ENCODE measurements around the gene KIF26B.

KIF26B gene

GRCh38 chr1:245486775-245487470 lies 332.1 kb downstream of the KIF26B start:
- no peak for TF ChIP-seq ZNF274 (IDR thresholded peaks at IDR 0.05; ENCODE audit: low read depth, low read length)

GRCh38 chr1:245488346-245489129 lies 333.8 kb downstream of the KIF26B start:
- TF ChIP-seq ZNF274 (IDR thresholded peaks at IDR 0.05; ENCODE audit: low read depth, low read length), result no peak
- H3K4me3 ChIP-seq (ENCODE audit: low read length), result no peak overlapping the region

More at GRCh38 chr1:245486775-245487470, 332.1 kb downstream of the KIF26B start:
- H3K4me3 ChIP-seq (ENCODE audit: low read length), result no peak overlapping the region

GRCh38 chr1:245489838-245490237 lies 335.1 kb downstream of the KIF26B start:
- no peak for TF ChIP-seq ZNF274 (IDR thresholded peaks at IDR 0.05; ENCODE audit: low read depth, low read length)
- H3K4me3 ChIP-seq (ENCODE audit: low read length), result no peak overlapping the region

- no peak overlapping the region for H3K4me3 ChIP-seq (ENCODE audit: low read length)
- TF ChIP-seq ZNF274 (IDR thresholded peaks at IDR 0.05; ENCODE audit: low read depth, low read length), result no peak
Observed at GRCh38 chr1:245493029-245493428, 338.2 kb downstream of the KIF26B start.

GRCh38 chr1:245495681-245496080 lies 340.9 kb downstream of the KIF26B start:
- no peak overlapping the region for H3K4me3 ChIP-seq (ENCODE audit: low read length)

GRCh38 chr1:245500546-245500945 lies 345.8 kb downstream of the KIF26B start:
- no peak for TF ChIP-seq ZNF274 (IDR thresholded peaks at IDR 0.05; ENCODE audit: low read depth, low read length)
- no peak overlapping the region for H3K4me3 ChIP-seq (ENCODE audit: low read length)

More at GRCh38 chr1:245495681-245496080, 340.9 kb downstream of the KIF26B start:
- no peak for TF ChIP-seq ZNF274 (IDR thresholded peaks at IDR 0.05; ENCODE audit: low read depth, low read length)

GRCh38 chr1:245501633-245502032 lies 346.8 kb downstream of the KIF26B start:
- no peak overlapping the region for H3K4me3 ChIP-seq (ENCODE audit: low read length)
- TF ChIP-seq ZNF274 (IDR thresholded peaks at IDR 0.05; ENCODE audit: low read depth, low read length), result no peak

GRCh38 chr1:245503548-245503947 lies 348.8 kb downstream of the KIF26B start:
- H3K4me3 ChIP-seq (ENCODE audit: low read length), result no peak overlapping the region
- TF ChIP-seq ZNF274 (IDR thresholded peaks at IDR 0.05; ENCODE audit: low read depth, low read length), result no peak

- TF ChIP-seq ZNF274 (IDR thresholded peaks at IDR 0.05; ENCODE audit: low read depth, low read length), result no peak
- no peak overlapping the region for H3K4me3 ChIP-seq (ENCODE audit: low read length)
Observed at GRCh38 chr1:245510144-245510543, 355.4 kb downstream of the KIF26B start.

- H3K4me3 ChIP-seq (ENCODE audit: low read length), result no peak overlapping the region
- no peak for TF ChIP-seq ZNF274 (IDR thresholded peaks at IDR 0.05; ENCODE audit: low read depth, low read length)
Observed at GRCh38 chr1:245512181-245512888, 357.6 kb downstream of the KIF26B start.

GRCh38 chr1:245512980-245513578 lies 358.3 kb downstream of the KIF26B start:
- no peak for TF ChIP-seq ZNF274 (IDR thresholded peaks at IDR 0.05; ENCODE audit: low read depth, low read length)
- H3K4me3 ChIP-seq (ENCODE audit: low read length), result no peak overlapping the region

GRCh38 chr1:245516284-245516759 lies 361.5 kb downstream of the KIF26B start:
- TF ChIP-seq ZNF274 (IDR thresholded peaks at IDR 0.05; ENCODE audit: low read depth, low read length), result no peak

GRCh38 chr1:245520611-245521010 lies 365.8 kb downstream of the KIF26B start:
- TF ChIP-seq ZNF274 (IDR thresholded peaks at IDR 0.05; ENCODE audit: low read depth, low read length), result no peak
- H3K4me3 ChIP-seq (ENCODE audit: low read length), result no peak overlapping the region

More at GRCh38 chr1:245516284-245516759, 361.5 kb downstream of the KIF26B start:
- H3K4me3 ChIP-seq (ENCODE audit: low read length), result no peak overlapping the region

- no peak for TF ChIP-seq ZNF274 (IDR thresholded peaks at IDR 0.05; ENCODE audit: low read depth, low read length)
- H3K4me3 ChIP-seq (ENCODE audit: low read length), result no peak overlapping the region
Observed at GRCh38 chr1:245526141-245526540, 371.4 kb downstream of the KIF26B start.

All from GM08714 (cell line).